ENCODE data around the gene CCDC121. TPM values are rescaled to one million over a fixed set of nuclear protein-coding genes. Genes with fewer than 3 reads are reported as not detected.

The CCDC121 gene
- total and polyA plus RNA-seq, 9 of the 15 experiments (the other 6 are each of a cell fraction or from before 2014, with no cell fraction given), result 2.2 to 4.7 (median 4.1) TPM

- TF ChIP-seq MYBL2 (IDR thresholded peaks at IDR 0.05; ENCODE audit: low read depth) (peak; percentile 34; the same call in 1 of the 2 replicates), MYBL2 (CRISPR knock-in tag; IDR thresholded peaks at IDR 0.05; ENCODE audit: borderline replicate concordance) (no peak), SIN3A (IDR thresholded peaks at IDR 0.05; ENCODE audit: borderline replicate concordance in 2 of 2, control insufficient read depth in 1 of 2, low read depth in 2 of 2, low read length in 2 of 2) (peak; percentile 52 to 91; a peak in 2 of 4 replicates), DACH1 (IDR thresholded peaks at IDR 0.05; ENCODE audit: partially characterized antibody) (no peak), SIN3B (IDR thresholded peaks at IDR 0.05; ENCODE audit: low read depth) (peak; percentile 99), ZBTB40 (IDR thresholded peaks at IDR 0.05) (peak; percentile 100), ZBTB40 (CRISPR knock-in tag; IDR thresholded peaks at IDR 0.05) (no peak), MECOM (CRISPR knock-in tag; IDR thresholded peaks at IDR 0.05) (peak; percentile 75; the same call in 1 of the 2 replicates), DIDO1 (tag; IDR thresholded peaks at IDR 0.05; ENCODE audit: low read depth) (peak; percentile 100), C11orf30 (IDR thresholded peaks at IDR 0.05; ENCODE audit: low read depth) (peak; percentile 100), NONO (IDR thresholded peaks at IDR 0.05; ENCODE audit: low read depth in 2 of 2, low read length in 1 of 2) (peak in 1 of 2 experiments; percentile 77; a peak in 1 of 4 replicates), BRD4 (IDR thresholded peaks at IDR 0.05) (peak; percentile 91), CTBP1 (IDR thresholded peaks at IDR 0.05; ENCODE audit: borderline replicate concordance) (peak; percentile 96), TFE3 (CRISPR knock-in tag; IDR thresholded peaks at IDR 0.05) (no peak), NBN (IDR thresholded peaks at IDR 0.05; ENCODE audit: low read depth) (peak; percentile 99), RUNX1 (IDR thresholded peaks at IDR 0.05; ENCODE audit: low read depth) (0 out of 2 replicates have a peak, but pooled peaks have one; percentile 19)
Measured at GRCh38 chr2:27663285-27664153, 34.7 kb upstream of the CCDC121 start, which contains the start of the genes SLC4A1AP and SUPT7L (continued).

Measured in K562 (cell line).